Fibroblast of villous mesenchyme (primary cell): ENCODE measurements around the gene DAB1. TPM values are rescaled to one million over a fixed set of nuclear protein-coding genes. Genes with fewer than 3 reads are reported as not detected.

Source experiments
- DNase-seq: peaks from one replicate; pipeline ENCODE4 v3.0.0-alpha.2; 2010; ENCODE audit warnings: low read depth
- H3K4me3 ChIP-seq: 2 replicates; pipeline ENCODE4 v1.5.1; 2011; ENCODE audit warnings: low read depth, mild to moderate bottlenecking, low read length
- CTCF ChIP-seq: IDR thresholded peaks from 2 replicates; pipeline ENCODE4 v1.5.1; 2012; ENCODE audit warnings: low read depth, mild to moderate bottlenecking, low read length; ENCODE audit not compliant: insufficient read depth
- total RNA-seq: library from RNA; depleted of rRNA; stranded (reverse); fragments of >200 nt; gene quantifications from 2 replicates; pipeline ENCODE4 v1.2.3, GENCODE V29; 2012

Gene DAB1
- total RNA-seq, 1 donor, result not detected

- H3K4me3 ChIP-seq, result no peak overlapping the region
- no peak for DNase-seq
- no peak for TF ChIP-seq CTCF
Measured at GRCh38 chr1:57158604-57158998, 265.3 kb downstream of the DAB1 start.

- no peak for TF ChIP-seq CTCF
- H3K4me3 ChIP-seq, result no peak overlapping the region
Measured at GRCh38 chr1:57157818-57158603, 265.8 kb downstream of the DAB1 start.

GRCh38 chr1:57156907-57157306, 267.0 kb downstream of the DAB1 start:
- no peak for TF ChIP-seq CTCF
- no peak overlapping the region for H3K4me3 ChIP-seq
- DNase-seq, result no peak

More at GRCh38 chr1:57157818-57158603, 265.8 kb downstream of the DAB1 start:
- no peak for DNase-seq

- DNase-seq, result no peak
- no peak for TF ChIP-seq CTCF
- H3K4me3 ChIP-seq, result no peak overlapping the region
Measured at GRCh38 chr1:57146100-57146499, 277.8 kb downstream of the DAB1 start.

GRCh38 chr1:57142999-57143398, 280.9 kb downstream of the DAB1 start:
- no peak for DNase-seq
- H3K4me3 ChIP-seq, result no peak overlapping the region
- no peak for TF ChIP-seq CTCF

- DNase-seq, result no peak
- no peak overlapping the region for H3K4me3 ChIP-seq
- TF ChIP-seq CTCF, result no peak
Measured at GRCh38 chr1:57142169-57142568, 281.7 kb downstream of the DAB1 start.
